HepG2 (cell line): ENCODE measurements around the gene FKBP1A. TPM values are rescaled to one million over a fixed set of nuclear protein-coding genes. Genes with fewer than 3 reads are reported as not detected.

Experiments
- CBX2 ChIP-seq, 2 experiments: fragments of 200-600 bp in 1 of 2; sonication (generic); formaldehyde crosslinking in 1 of 2; IDR thresholded peaks; 2 replicates each; pipeline versions ENCODE4 v1.7.0 to v1.8.1; 2018 to 2022; ENCODE audit warnings: low read depth in 2 of 2, low read length in 1 of 2, mild to moderate bottlenecking in 1 of 2, missing genetic modification reagents in 1 of 2
- FOXA3 ChIP-seq: IDR thresholded peaks from 2 replicates; pipeline ENCODE4 v1.6.1; 2016; ENCODE audit warnings: missing genetic modification reagents, missing compliant biosample characterization
- FOXP1 ChIP-seq, 2 experiments: fragments of 450-650 bp in 1 of 2; IDR thresholded peaks; 2 replicates each; pipeline ENCODE4 v1.6.1; 2017 to 2018; ENCODE audit warnings: antibody characterized with exemption in 1 of 2
- HDAC1 ChIP-seq: sonication (generic); formaldehyde crosslinking; IDR thresholded peaks from 2 replicates; pipeline ENCODE4 v1.5.1; 2020; ENCODE audit warnings: mild to moderate bottlenecking, missing genetic modification reagents
- IRF2 ChIP-seq: IDR thresholded peaks from 2 replicates; pipeline ENCODE4 v1.6.1; 2018; ENCODE audit warnings: missing genetic modification reagents, missing compliant biosample characterization
- MED8 ChIP-seq: sonication (generic); formaldehyde crosslinking; IDR thresholded peaks from 2 replicates; pipeline ENCODE4 v1.8.1; 2023; ENCODE audit warnings: mild to moderate bottlenecking, missing genetic modification reagents; ENCODE audit not compliant: insufficient replicate concordance
- NFYB ChIP-seq: sonication (generic); formaldehyde crosslinking; IDR thresholded peaks from 2 replicates; pipeline ENCODE4 v1.4.0; 2020; ENCODE audit warnings: missing genetic modification reagents
- NR3C1 ChIP-seq: sonication (generic); formaldehyde crosslinking; IDR thresholded peaks from 2 replicates; pipeline ENCODE4 v1.4.0; 2020; ENCODE audit warnings: missing genetic modification reagents
- NRL ChIP-seq: sonication (generic); formaldehyde crosslinking; IDR thresholded peaks from 2 replicates; pipeline ENCODE4 v1.5.0; 2020; ENCODE audit warnings: missing genetic modification reagents, mild to moderate bottlenecking, moderate library complexity, borderline replicate concordance
- SRF ChIP-seq: IDR thresholded peaks from 2 replicates; pipeline ENCODE4 v1.6.1; 2011; ENCODE audit warnings: mild to moderate bottlenecking, low read depth, low read length, moderate library complexity
- ZFP90 ChIP-seq: sonication (generic); formaldehyde crosslinking; IDR thresholded peaks from 2 replicates; pipeline ENCODE4 v1.8.0; 2022; ENCODE audit warnings: missing genetic modification reagents, mild to moderate bottlenecking, inconsistent platforms, borderline replicate concordance
- ZNF264 ChIP-seq: sonication (generic); formaldehyde crosslinking; IDR thresholded peaks from 2 replicates; pipeline ENCODE4 v1.4.0; 2020; ENCODE audit warnings: missing genetic modification reagents
- ZNF274 ChIP-seq: sonication (generic); formaldehyde crosslinking; IDR thresholded peaks from 2 replicates; pipeline ENCODE4 v1.5.1; 2020; ENCODE audit warnings: mild to moderate bottlenecking, missing genetic modification reagents
- ZNF432 ChIP-seq: sonication (generic); formaldehyde crosslinking; IDR thresholded peaks from 2 replicates; pipeline ENCODE4 v1.5.0; 2020; ENCODE audit warnings: missing genetic modification reagents, mild to moderate bottlenecking, borderline replicate concordance
- ZNF577 ChIP-seq: sonication (generic); formaldehyde crosslinking; IDR thresholded peaks from 2 replicates; pipeline ENCODE4 v1.4.0; 2020; ENCODE audit warnings: mild to moderate bottlenecking, low read depth, missing genetic modification reagents, borderline replicate concordance
- ZNF816 ChIP-seq: sonication (generic); formaldehyde crosslinking; IDR thresholded peaks from 2 replicates; pipeline ENCODE4 v1.8.0; 2022; ENCODE audit warnings: missing genetic modification reagents, mild to moderate bottlenecking, borderline replicate concordance
- polyA plus RNA-seq, 8 experiments: library from polyadenylated mRNA; depleted of rRNA in 3 of 8; stranded (reverse) in 7 of 8; unstranded in 1 of 8; fragments of >200 nt; fragmentation: Illumina TruSeq in 4 of 8; extraction: Trizol in 4 of 8; gene quantifications; 2 replicates each; pipeline versions ENCODE4 v1.2.1 to v1.2.3, GENCODE V29; 2011 to 2016; ENCODE audit warnings: low read depth in 4 of 8, missing spikeins in 1 of 8, mixed read lengths in 1 of 8; ENCODE audit not compliant: insufficient read depth in 1 of 8
- total RNA-seq, 5 experiments: library from RNA; depleted of rRNA; stranded (reverse); fragments of >200 nt; fragmentation: Illumina TruSeq; extraction: Trizol; gene quantifications; 2 replicates each; pipeline ENCODE4 v1.2.3, GENCODE V29; 2016; ENCODE audit warnings: low read depth in 1 of 5
- TF ChIP-seq, protein P1 (sequence below): sonication (generic); formaldehyde crosslinking; IDR thresholded peaks from 2 replicates; pipeline ENCODE4; 2020; ENCODE audit warnings: missing genetic modification reagents, mild to moderate bottlenecking, borderline replicate concordance
- TF ChIP-seq, protein P2 (sequence below): IDR thresholded peaks from 2 replicates; pipeline ENCODE4 v1.6.1; 2016; ENCODE audit warnings: missing compliant biosample characterization, missing genetic modification reagents, borderline replicate concordance
- TF ChIP-seq, protein P3 (sequence below): sonication (generic); formaldehyde crosslinking; conservative IDR thresholded peaks from 2 replicates; pipeline ENCODE4 v1.4.0; 2020; ENCODE audit warnings: missing genetic modification reagents
- TF ChIP-seq, protein P4 (sequence below): sonication (generic); formaldehyde crosslinking; IDR thresholded peaks from 2 replicates; pipeline ENCODE4 v1.4.0; 2020; ENCODE audit warnings: missing genetic modification reagents

Gene FKBP1A
- total and polyA plus RNA-seq, 2 of the 13 experiments (the other 11 are each of a cell fraction or from before 2014, with no cell fraction given), result 119 to 468 TPM

DNA sequence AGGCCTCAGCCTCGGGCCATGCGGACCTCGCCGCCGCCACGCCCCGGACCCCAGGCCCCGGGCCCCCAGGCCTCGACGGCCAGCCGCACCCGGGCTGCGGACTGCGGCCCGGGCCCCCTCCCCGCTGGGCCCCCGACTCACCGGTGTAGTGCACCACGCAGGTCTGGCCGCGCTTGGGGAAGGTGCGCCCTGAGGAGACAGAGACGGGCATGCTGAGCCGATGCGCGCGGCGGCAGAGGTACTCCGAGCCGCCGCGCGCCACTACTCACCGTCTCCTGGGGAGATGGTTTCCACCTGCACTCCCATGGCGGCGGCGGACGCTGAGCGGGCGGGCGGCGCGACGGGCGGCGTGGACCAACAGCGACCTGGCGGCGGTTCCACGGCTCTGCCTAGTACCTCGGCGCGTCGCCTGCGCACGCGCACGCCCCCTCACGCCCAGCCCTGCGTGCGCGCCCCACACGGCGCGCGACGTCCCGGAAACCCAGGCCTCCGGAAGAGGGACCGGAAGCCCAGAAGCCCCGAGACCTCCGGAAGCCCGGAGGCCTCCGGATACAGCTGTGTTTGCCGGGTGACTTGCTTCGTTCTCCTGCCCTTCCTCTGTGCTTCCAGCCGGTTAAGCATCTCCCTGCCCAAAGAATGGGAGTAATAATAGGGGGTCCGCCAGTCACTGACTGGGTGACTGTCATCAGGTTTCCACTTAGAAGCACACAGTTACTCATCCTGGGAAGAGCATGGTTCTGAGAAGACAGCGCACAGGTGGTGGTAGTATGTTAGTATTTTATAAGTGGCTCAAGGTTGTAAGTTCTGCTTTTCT is at the start of gene FKBP1A (continued):
- TF ChIP-seq, protein P1, sequence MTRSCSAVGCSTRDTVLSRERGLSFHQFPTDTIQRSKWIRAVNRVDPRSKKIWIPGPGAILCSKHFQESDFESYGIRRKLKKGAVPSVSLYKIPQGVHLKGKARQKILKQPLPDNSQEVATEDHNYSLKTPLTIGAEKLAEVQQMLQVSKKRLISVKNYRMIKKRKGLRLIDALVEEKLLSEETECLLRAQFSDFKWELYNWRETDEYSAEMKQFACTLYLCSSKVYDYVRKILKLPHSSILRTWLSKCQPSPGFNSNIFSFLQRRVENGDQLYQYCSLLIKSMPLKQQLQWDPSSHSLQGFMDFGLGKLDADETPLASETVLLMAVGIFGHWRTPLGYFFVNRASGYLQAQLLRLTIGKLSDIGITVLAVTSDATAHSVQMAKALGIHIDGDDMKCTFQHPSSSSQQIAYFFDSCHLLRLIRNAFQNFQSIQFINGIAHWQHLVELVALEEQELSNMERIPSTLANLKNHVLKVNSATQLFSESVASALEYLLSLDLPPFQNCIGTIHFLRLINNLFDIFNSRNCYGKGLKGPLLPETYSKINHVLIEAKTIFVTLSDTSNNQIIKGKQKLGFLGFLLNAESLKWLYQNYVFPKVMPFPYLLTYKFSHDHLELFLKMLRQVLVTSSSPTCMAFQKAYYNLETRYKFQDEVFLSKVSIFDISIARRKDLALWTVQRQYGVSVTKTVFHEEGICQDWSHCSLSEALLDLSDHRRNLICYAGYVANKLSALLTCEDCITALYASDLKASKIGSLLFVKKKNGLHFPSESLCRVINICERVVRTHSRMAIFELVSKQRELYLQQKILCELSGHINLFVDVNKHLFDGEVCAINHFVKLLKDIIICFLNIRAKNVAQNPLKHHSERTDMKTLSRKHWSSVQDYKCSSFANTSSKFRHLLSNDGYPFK (CRISPR knock-in tag), result peak; percentile 54; the same call in 1 of the 2 replicates
- TF ChIP-seq SRF (0 out of 2 replicates have a peak, but pooled peaks have one; percentile 26), ZNF816 (CRISPR knock-in tag) (0 out of 2 replicates have a peak, but pooled peaks have one; percentile 56), ZNF264 (0 out of 2 replicates have a peak, but pooled peaks have one; percentile 12), CBX2 (IDR thresholded peaks at IDR 0.05; ENCODE audit: low read depth, low read length) (no peak), CBX2 (CRISPR knock-in tag; IDR thresholded peaks at IDR 0.05; ENCODE audit: low read depth) (no peak), FOXA3 (peak; percentile 82), HDAC1 (CRISPR knock-in tag) (peak; percentile 99), NFYB (CRISPR knock-in tag) (peak; percentile 56), IRF2 (peak; percentile 93), ZNF432 (no peak), NR3C1 (CRISPR knock-in tag) (no peak), NRL (CRISPR knock-in tag) (no peak), MED8 (CRISPR knock-in tag) (no peak), ZNF274 (CRISPR knock-in tag) (no peak; the same call in 1 of the 2 replicates), ZNF577 (CRISPR knock-in tag) (no peak), ZFP90 (CRISPR knock-in tag) (peak; percentile 40; the same call in 1 of the 2 replicates), FOXP1 (IDR thresholded peaks at IDR 0.05) (no peak), FOXP1 (CRISPR knock-in tag; IDR thresholded peaks at IDR 0.05) (no peak)
- TF ChIP-seq, protein P2, sequence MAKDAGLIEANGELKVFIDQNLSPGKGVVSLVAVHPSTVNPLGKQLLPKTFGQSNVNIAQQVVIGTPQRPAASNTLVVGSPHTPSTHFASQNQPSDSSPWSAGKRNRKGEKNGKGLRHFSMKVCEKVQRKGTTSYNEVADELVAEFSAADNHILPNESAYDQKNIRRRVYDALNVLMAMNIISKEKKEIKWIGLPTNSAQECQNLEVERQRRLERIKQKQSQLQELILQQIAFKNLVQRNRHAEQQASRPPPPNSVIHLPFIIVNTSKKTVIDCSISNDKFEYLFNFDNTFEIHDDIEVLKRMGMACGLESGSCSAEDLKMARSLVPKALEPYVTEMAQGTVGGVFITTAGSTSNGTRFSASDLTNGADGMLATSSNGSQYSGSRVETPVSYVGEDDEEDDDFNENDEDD, result peak; percentile 64; the same call in 1 of the 2 replicates
- TF ChIP-seq, protein P3, sequence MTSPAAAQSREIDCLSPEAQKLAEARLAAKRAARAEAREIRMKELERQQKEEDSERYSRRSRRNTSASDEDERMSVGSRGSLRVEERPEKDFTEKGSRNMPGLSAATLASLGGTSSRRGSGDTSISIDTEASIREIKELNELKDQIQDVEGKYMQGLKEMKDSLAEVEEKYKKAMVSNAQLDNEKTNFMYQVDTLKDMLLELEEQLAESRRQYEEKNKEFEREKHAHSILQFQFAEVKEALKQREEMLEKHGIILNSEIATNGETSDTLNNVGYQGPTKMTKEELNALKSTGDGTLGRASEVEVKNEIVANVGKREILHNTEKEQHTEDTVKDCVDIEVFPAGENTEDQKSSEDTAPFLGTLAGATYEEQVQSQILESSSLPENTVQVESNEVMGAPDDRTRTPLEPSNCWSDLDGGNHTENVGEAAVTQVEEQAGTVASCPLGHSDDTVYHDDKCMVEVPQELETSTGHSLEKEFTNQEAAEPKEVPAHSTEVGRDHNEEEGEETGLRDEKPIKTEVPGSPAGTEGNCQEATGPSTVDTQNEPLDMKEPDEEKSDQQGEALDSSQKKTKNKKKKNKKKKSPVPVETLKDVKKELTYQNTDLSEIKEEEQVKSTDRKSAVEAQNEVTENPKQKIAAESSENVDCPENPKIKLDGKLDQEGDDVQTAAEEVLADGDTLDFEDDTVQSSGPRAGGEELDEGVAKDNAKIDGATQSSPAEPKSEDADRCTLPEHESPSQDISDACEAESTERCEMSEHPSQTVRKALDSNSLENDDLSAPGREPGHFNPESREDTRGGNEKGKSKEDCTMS (CRISPR knock-in tag), result no peak
- TF ChIP-seq, protein P4, sequence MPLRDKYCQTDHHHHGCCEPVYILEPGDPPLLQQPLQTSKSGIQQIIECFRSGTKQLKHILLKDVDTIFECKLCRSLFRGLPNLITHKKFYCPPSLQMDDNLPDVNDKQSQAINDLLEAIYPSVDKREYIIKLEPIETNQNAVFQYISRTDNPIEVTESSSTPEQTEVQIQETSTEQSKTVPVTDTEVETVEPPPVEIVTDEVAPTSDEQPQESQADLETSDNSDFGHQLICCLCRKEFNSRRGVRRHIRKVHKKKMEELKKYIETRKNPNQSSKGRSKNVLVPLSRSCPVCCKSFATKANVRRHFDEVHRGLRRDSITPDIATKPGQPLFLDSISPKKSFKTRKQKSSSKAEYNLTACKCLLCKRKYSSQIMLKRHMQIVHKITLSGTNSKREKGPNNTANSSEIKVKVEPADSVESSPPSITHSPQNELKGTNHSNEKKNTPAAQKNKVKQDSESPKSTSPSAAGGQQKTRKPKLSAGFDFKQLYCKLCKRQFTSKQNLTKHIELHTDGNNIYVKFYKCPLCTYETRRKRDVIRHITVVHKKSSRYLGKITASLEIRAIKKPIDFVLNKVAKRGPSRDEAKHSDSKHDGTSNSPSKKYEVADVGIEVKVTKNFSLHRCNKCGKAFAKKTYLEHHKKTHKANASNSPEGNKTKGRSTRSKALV (CRISPR knock-in tag), result no peak
